ENCODE results near the gene ZNF14.
"Not testable (repeated sequence)": the region's sequence is repeated elsewhere in the genome, so short reads cannot be mapped to it uniquely, and the experiment has no call there.

Gene ZNF14

GRCh38 chr19:19746286-19747213 is 13.6 kb upstream of the ZNF14 start:
- no peak for DNase-seq

GRCh38 chr19:19745496-19746285 is 12.8 kb upstream of the ZNF14 start:
- DNase-seq = no peak

- DNase-seq = no peak
Observed at GRCh38 chr19:19744641-19745040, 11.7 kb upstream of the ZNF14 start.

GRCh38 chr19:19743921-19744320 is 11.0 kb upstream of the ZNF14 start:
- not testable (repeated sequence) for DNase-seq

- no peak for DNase-seq
Observed at GRCh38 chr19:19743176-19743575, 10.3 kb upstream of the ZNF14 start.

GRCh38 chr19:19742773-19743172 is 9.9 kb upstream of the ZNF14 start:
- no peak for DNase-seq

GRCh38 chr19:19741184-19741583 is 8.3 kb upstream of the ZNF14 start:
- DNase-seq = no peak

GRCh38 chr19:19740755-19741154 is 7.8 kb upstream of the ZNF14 start:
- DNase-seq = no peak

GRCh38 chr19:19738564-19738963 is 5.7 kb upstream of the ZNF14 start:
- DNase-seq = no peak

GRCh38 chr19:19737559-19738332 is 4.8 kb upstream of the ZNF14 start:
- DNase-seq = no peak

- DNase-seq = no peak
Observed at GRCh38 chr19:19721896-19722295, 11.0 kb downstream of the ZNF14 start.

- DNase-seq = no peak
Observed at GRCh38 chr19:19719798-19720197, 13.1 kb downstream of the ZNF14 start.

GRCh38 chr19:19711934-19712828 is 20.7 kb downstream of the ZNF14 start:
- DNase-seq = no peak

- DNase-seq = no peak
Observed at GRCh38 chr19:19711306-19711933, 21.5 kb downstream of the ZNF14 start.

- DNase-seq = no peak
Observed at GRCh38 chr19:19710506-19710905, 22.4 kb downstream of the ZNF14 start.

GRCh38 chr19:19704836-19705235 is 28.1 kb downstream of the ZNF14 start:
- no peak for DNase-seq

GRCh38 chr19:19700493-19700892 is 32.4 kb downstream of the ZNF14 start:
- DNase-seq = not testable (repeated sequence)

- DNase-seq = no peak
Observed at GRCh38 chr19:19697589-19697988, 35.3 kb downstream of the ZNF14 start.

GRCh38 chr19:19696386-19696785 is 36.5 kb downstream of the ZNF14 start:
- no peak for DNase-seq

- no peak for DNase-seq
Observed at GRCh38 chr19:19691683-19692082, 41.2 kb downstream of the ZNF14 start.

- not testable (repeated sequence) for DNase-seq
Observed at GRCh38 chr19:19689023-19689422, 43.9 kb downstream of the ZNF14 start.

GRCh38 chr19:19687090-19687489 is 45.8 kb downstream of the ZNF14 start:
- DNase-seq = no peak
